H4 (cell line): ENCODE measurements around the gene CARD19. TPM values are rescaled to one million over a fixed set of nuclear protein-coding genes. Genes with fewer than 3 reads are reported as not detected.

Source experiments
- DNase-seq: peaks from one replicate; pipeline ENCODE4 v3.0.0-alpha.2; 2015; ENCODE audit warnings: low spot score
- total RNA-seq: library from RNA; depleted of rRNA; stranded (reverse); fragments of >200 nt; shearing (Covaris generic); gene quantifications from 2 replicates; pipeline ENCODE4 v1.2.3, GENCODE V29; 2014

The CARD19 gene
- total RNA-seq, 1 experiment from 2014 or later, result 63.3 TPM

DNA sequence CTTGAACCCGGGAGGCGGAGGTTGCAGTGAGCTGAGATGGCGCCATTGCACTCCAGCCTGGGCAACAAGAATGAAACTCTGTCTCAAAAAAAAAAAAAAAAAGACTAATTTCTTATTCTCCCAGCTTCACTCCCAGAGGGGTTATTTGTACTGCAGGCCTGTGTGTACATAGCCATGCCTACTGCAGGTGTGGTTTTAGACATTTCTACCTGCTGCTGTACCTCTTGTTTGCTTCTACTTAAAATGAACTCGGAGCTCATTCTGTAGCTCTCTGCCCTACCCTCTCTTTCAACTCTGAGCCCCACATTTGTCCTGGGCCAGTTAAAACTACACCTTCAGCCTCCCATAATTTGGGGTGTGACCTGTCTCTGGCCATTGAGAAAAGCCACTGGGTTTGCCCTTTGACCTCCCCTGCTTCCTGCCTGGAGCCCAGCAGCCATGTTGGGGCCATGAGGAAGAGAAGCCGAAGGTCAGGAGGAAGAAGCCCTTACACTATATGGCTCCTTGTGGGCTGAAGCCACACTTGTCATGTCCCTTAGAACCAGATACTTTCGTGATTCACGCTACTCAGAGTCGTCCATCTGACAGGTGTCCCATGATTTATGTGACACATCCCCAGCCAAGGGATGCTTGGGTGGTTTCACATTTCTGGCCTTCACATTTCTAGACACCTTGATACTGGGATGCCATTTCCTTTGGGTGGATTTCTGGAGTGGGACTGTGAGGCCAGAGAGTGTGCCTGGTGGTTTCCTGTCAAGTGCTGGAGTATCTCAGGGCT lies 9.4 kb upstream of the CARD19 start:
- no peak for DNase-seq

DNA sequence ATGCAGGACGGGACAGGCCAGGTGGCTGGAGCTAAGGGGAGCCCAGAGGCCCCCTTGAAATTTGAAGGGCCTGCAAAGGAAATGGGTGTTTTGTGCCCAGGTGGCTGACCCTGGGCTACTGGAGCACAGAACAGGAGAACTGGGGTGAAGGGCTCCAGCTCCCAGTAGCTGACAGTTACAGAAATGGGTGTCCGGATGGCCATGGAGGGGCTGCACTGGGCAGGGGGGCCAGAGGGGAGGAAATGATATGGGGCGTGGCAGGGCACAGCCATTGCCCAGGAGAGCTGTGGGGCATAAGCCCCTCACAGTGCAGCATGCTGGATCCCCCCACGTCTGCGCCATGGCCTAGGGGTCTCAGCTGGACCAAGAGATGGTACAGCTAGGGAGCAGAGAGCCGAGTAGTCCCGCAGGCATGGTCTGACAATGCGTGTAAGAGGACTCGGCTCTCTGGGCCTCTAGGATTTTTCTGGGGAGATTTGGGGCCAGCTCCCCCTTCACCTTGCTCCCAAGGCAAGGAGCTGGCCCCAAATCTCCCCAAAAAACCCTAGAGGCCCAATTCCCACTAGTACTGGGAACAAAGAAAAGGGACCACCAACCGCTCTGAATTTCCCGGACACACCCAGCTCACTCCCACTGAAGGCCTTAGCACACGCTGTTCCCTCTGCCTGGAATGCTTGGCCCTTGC lies 7.9 kb upstream of the CARD19 start:
- no peak for DNase-seq

DNA sequence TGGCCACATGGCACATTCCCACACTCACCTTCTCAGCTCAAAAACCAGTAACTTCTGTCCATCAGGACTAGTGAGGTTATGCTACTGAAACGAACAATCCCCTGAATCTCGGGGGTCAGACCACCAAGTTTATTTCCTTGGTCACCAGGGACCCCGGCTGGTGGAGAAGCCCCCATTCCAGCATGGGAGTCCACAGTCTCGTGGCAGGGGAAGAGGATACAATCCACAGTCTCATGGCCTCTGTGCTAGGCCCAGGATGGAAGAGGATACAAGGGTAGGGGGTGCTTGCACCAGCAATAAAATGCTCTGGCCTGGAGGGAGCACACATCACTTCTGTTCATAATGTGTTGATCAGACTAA lies 7.4 kb upstream of the CARD19 start:
- DNase-seq, result no peak

GRCh38 chr9:93089024-93089423 lies 7.0 kb upstream of the CARD19 start:
- no peak for DNase-seq

DNA sequence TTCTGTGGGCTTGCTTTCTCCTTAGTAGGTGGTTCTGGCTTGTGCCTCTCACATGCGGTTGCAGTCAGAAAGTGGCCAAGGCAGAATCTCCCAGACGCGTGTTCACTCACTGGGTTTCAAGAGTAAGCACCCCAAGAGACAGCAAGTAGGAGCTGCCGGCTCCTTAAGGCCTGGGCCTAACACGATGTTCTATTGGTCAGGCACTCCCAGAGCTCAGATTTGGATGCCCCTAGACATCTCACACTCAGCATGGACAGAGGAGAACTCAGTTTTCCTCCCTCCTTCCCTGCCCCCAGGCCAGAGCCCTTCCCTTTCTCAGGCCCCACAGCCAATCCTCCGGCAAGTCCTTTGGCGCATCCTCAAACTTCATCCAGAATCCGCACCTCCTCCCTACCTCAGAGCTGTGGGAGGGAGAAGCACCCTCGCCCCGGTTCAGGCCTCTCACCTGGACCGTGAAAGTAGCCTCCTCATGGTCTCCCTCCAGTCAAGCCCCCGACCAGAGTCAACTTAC lies 6.5 kb upstream of the CARD19 start:
- DNase-seq, result no peak

DNA sequence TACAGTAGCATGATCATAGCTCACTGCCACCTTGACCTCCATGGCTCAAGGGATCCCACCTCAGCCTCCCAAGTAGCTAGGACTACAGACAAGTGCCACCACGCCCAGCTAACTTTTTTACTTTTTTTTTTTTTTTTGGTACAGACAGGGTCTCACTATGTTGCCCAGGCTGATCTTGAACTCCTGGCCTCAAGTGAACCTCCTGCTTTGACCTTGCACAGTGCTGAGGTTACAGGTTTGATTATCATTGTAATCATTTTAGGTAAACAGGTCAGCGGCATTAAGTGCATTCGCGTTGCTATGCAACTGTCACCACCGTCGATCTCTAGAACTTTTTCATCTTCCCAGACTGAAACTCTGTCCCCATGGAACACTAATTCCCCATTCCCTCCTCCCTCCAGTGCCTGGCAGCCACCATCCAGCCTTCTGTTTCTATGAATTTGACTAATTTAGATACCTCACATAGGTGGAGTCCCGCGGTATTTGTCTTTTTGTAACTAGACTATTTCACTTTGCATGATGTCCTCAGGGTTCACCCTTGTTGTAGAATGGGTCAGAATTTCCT lies 5.8 kb upstream of the CARD19 start:
- DNase-seq, result no peak

DNA sequence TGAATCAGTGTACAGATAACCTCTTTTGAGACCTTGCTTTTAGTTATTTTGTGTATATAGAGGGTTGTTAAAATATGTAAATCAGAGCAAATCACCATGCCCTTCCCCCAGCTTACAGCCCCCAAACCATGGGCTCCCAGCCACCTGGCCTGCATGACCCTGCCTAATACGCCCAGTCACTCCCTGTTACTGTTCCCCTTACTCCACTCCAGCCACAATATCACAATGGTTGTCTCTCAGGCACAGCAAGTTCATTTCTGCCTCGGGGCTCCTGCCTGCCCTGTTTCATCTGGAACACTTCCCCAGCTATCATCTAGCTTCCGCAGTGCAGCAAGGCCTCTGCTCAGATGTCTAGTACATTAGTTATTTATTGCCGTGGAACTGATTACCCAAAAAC lies 5.0 kb upstream of the CARD19 start:
- DNase-seq, result no peak

DNA sequence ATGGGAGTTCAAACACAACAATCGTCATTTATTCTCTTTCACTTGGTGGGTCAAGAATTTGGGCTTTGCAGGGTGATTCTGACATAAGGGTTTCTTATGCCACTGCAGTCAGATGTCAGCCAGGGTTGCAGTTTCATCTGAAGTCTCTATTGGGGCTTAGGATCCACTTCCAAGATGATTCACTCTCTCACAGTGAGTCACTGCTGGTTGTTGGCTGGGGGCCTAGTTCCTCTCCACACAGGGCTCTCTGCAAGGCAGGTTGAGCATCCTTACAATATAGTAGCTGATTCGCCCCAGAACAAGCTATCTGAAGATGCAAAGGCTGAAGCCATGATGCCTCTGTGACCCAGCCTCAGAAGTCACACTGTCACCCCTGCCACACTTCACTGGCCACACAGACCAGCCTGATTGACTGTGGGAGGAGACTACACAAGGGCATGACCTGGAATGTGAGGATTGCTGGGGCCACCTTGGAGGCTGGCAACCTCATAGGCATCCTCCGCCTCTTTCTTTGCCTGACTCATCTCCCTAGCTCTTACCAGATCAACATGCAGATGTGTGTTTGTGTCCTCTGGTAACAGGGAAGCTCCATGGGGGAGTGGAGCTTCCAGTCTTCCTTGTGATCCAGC lies 4.5 kb upstream of the CARD19 start:
- peak; percentile 32 for DNase-seq

GRCh38 chr9:93092251-93092991 lies 3.6 kb upstream of the CARD19 start:
- no peak for DNase-seq

DNA sequence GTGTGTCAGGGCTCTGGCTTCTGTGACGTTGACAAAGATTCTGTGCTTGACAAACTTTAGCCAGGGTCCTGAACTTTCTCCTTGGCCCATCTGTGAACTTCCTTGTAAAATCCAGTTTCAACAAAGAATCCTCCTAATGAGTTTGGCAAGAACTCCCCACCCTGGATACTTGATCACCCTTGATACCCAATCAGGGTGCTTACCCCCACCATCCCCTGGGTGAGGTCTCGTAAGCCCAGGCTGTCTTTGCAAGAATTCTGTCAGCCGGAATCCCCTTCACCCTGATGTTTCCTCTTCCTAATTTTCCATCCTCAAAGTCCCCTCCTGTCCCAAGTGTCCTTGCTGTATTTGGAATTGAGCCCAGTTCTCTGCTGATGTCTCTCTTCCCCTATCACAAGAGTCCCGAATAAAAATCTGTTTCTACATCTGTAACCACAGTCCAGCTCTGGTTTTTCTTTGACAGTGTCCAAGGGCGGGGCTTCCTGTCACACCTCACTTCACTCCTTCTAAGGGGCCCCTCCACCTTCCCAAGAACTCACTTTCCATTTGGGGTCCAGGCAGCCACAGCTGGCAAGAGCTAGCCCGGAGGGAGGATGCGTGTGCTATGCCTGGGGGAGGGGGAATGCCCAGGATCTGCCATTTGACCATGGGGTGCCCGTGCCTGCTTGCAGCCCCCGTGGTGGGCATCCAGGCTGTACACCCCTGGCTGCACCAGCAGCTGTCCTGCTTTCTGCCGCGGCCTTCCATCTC lies 2.7 kb upstream of the CARD19 start:
- no peak for DNase-seq

GRCh38 chr9:93093877-93094657 lies 1.9 kb upstream of the CARD19 start:
- DNase-seq, result no peak

DNA sequence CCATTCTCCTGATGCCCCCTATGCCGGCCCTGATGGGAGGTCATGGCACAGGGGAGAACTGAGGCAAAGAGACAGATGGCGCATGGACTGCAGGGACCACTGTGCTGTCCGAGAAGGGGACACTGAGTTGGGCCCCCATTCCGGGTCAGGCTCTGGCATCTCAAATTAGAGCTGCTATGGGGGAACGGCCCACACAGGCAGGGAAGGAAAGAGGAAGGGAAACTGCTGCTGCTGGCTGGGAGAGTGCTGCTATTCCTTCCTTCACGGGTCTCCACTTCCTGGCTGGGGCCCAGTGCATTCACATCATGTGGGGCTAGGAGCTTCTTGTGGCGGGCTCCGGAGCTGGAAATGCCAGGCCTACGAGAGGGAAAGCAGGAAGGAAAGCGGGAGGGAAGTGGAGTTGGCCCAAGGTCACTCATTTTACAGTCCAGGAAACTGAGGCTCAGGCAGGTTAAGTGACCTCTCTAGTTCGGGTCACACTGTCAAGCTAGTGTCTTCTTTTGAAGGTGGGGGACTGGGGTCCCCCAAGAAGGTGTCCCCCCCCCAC lies 1.3 kb upstream of the CARD19 start:
- DNase-seq, result no peak

DNA sequence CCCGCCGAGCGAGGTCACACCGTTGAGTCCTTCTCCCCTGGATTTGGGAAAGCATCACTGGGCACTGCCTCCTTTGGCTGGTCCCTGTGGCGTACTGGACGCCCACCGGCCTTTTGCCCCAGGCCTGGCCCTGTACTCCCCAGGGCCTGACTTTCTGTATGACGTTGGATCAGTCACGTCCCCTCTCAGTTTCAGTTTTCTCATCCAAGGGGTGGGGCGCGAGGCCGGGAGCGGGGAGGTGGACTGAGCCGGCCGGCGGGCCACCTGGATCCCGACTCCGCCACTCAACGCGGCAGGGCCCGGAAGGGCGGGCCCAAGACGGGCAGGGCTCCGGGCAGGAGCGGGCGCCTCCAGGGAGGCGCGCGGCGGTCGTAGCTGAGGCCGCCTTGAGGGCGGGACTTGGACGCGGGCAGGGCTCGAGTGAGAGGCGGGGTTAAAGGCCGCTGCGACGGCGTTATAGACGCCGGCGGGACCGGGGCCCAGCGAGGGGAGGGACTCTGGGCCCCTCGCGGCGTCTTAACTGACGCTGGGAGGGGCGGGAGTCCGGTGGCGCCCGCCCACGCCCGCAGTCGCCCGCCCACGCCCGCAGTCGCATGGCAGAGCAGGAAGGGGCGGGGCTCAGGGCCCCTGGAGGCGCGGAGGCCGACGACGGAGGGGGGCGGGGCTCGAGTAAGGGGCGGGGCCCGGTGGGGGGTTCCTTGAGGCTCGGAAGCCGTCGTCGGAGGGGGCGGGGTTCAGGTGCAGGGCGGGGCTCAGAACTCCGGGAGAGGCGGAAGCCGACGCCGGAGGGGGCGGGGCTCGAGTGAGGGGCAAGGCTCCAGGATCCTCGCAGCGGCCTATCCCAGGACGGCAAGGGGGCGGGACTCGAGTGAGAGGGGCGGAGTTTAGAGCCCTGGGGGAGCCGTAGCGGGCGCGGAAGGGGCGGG lies 549 bp upstream of the CARD19 start:
- DNase-seq, result peak; percentile 85

- DNase-seq, result no peak
Observed at GRCh38 chr9:93096811-93097382, 880 bp downstream of the CARD19 start.

GRCh38 chr9:93097511-93098201 lies 1.6 kb downstream of the CARD19 start:
- no peak for DNase-seq

GRCh38 chr9:93098236-93098946 lies 2.4 kb downstream of the CARD19 start:
- peak; percentile 96 for DNase-seq
